ENCODE results near the gene TTC13. TPM values are rescaled to one million over a fixed set of nuclear protein-coding genes. Genes with fewer than 3 reads are reported as not detected.
A peak's percentile ranks its signal among the peaks of the same experiment; 100 is the strongest.

TTC13 gene
- total and polyA plus RNA-seq, 10 donors, result 16.2 to 86.6 (median 38.8) TPM

DNA sequence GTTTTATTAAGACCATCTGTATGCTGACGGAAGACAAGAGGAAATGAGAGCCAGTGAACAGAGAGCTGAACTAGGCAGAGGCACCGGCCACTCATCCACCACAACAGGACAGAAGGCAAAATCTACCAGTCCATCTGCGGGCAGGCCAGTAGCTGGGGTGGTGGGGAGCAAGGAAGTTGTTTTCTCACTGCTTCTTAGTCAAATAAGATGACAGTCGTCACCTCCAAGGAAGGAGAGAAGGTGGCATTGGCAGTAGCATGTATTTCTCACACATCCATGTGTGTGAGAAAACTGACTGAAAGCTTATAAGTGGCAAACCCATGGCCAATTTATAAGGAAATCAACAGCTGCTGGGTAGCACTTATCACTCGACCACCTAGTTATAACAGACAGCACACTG lies 8.2 kb downstream of the TTC13 start:
- intact Hi-C loops (cut with DNase I; ENCODE audit: low total_unique reads), result no loop called here
- 77 to 88% (median 79%) methylated on average over 5 of the region's 5 CpGs for WGBS, 5 donors
- peaks cover 0 to 7% (median 0%) of the 10 kb centered on the region in 6 donors for H3K36me3 ChIP-seq

DNA sequence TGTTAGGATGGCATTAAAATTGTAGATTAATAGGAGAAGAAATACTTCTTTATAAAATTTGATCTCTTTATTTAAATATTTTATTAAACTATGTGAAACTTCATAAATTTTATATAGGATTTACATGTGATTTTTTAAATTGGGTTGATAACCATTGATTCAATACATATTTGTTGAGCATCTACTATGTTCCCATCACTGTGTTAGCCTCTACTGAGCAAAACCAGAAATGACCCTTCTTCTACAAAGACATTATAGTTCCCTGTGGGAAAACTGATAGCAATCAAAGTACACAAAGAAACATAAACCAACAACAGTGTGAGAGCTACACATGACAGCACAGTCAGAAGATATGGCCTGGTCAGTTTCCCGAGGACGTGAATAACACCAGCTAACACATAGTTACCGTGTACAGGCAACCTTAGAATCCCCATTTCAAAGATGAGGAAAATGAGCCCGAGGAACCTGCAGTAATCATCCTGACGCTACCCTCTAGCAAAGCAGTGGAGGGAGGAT lies 12.2 kb downstream of the TTC13 start:
- H3K36me3 ChIP-seq, result peaks cover 0 to 8% (median 0%) of the 10 kb centered on the region in 6 donors
- no peaks in the 10 kb centered on the region for H3K9me3 ChIP-seq
- DNase-seq, result no peak
- intact Hi-C loops (cut with DNase I; ENCODE audit: low total_unique reads), result no loop called here
- no peak overlapping the region for H3K27ac ChIP-seq
- no peak overlapping the region for H3K4me3 ChIP-seq
- TF ChIP-seq POLR2AphosphoS5 (IDR thresholded peaks at IDR 0.05), result no peak
- no peak for TF ChIP-seq POLR2A (IDR thresholded peaks at IDR 0.05)
- TF ChIP-seq, protein P1, sequence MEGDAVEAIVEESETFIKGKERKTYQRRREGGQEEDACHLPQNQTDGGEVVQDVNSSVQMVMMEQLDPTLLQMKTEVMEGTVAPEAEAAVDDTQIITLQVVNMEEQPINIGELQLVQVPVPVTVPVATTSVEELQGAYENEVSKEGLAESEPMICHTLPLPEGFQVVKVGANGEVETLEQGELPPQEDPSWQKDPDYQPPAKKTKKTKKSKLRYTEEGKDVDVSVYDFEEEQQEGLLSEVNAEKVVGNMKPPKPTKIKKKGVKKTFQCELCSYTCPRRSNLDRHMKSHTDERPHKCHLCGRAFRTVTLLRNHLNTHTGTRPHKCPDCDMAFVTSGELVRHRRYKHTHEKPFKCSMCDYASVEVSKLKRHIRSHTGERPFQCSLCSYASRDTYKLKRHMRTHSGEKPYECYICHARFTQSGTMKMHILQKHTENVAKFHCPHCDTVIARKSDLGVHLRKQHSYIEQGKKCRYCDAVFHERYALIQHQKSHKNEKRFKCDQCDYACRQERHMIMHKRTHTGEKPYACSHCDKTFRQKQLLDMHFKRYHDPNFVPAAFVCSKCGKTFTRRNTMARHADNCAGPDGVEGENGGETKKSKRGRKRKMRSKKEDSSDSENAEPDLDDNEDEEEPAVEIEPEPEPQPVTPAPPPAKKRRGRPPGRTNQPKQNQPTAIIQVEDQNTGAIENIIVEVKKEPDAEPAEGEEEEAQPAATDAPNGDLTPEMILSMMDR (IDR thresholded peaks at IDR 0.05 in 8 of 11, conservative IDR thresholded peaks at IDR 0.05 in 3 of 11), result no peak
- H3K4me1 ChIP-seq, result peaks cover 0 to 31% (median 6%) of the 10 kb centered on the region in 6 donors
- 95 to 97% (median 96%) methylated on average over 5 of the region's 5 CpGs for WGBS, 5 donors
- H3K27me3 ChIP-seq (replicated peaks in 1 of 7), result no peaks in the 10 kb centered on the region

More for the DNA sequence above, 8.2 kb downstream of the TTC13 start:
- Histone ChIP-seq H3K27ac (peak overlapping the region in 1 of 8 donors; percentile 45), H3K9me3 (no peaks in the 10 kb centered on the region), H3K27me3 (replicated peaks in 1 of 7) (no peaks in the 10 kb centered on the region), H3K4me1 (peaks cover 15 to 67% (median 27%) of the 10 kb centered on the region in 6 donors), H3K4me3 (no peak overlapping the region)
- no peak for TF ChIP-seq POLR2A (IDR thresholded peaks at IDR 0.05)
- TF ChIP-seq POLR2AphosphoS5 (IDR thresholded peaks at IDR 0.05), result no peak
- TF ChIP-seq, protein P1 (IDR thresholded peaks at IDR 0.05 in 8 of 11, conservative IDR thresholded peaks at IDR 0.05 in 3 of 11), result no peak
- DNase-seq, result no peak

- Histone ChIP-seq H3K27ac (no peak overlapping the region), H3K4me1 (peaks cover 0 to 24% (median 3%) of the 10 kb centered on the region in 6 donors), H3K9me3 (no peaks in the 10 kb centered on the region), H3K4me3 (no peak overlapping the region), H3K36me3 (peaks cover 0 to 17% (median 1%) of the 10 kb centered on the region in 6 donors), H3K27me3 (replicated peaks in 1 of 7) (no peaks in the 10 kb centered on the region)
- 86 to 94% (median 91%) methylated on average over 5 of the region's 5 CpGs for WGBS, 5 donors
- DNase-seq, result no peak
- intact Hi-C loops (cut with DNase I; ENCODE audit: low total_unique reads), result no loop called here
- TF ChIP-seq POLR2A (IDR thresholded peaks at IDR 0.05) (no peak), POLR2AphosphoS5 (IDR thresholded peaks at IDR 0.05) (no peak)
- TF ChIP-seq, protein P1 (IDR thresholded peaks at IDR 0.05 in 8 of 11, conservative IDR thresholded peaks at IDR 0.05 in 3 of 11), result no peak
These were observed 13.1 kb downstream of the TTC13 start for GRCh38 chr1:230965535-230965934.

DNA sequence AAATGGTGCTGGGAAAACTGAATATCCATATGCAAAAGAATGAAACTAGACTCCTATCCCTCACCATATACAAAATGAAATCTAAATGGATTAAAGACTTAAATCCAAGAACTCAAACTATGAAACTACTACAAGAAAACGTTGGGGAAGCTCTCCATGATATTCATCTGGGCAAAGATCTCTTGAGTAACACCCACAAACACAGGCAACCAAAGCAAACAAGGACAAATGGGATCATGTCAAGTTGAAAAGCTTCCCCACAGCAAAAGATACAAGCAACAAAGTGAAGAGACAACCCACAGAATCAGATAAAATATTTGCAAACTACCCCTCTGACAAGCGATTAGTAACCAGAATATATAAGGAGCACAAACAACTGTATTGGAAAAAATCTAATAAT lies 13.8 kb downstream of the TTC13 start:
- DNase-seq, result no peak
- no peak for TF ChIP-seq POLR2A (IDR thresholded peaks at IDR 0.05)
- no peak for TF ChIP-seq POLR2AphosphoS5 (IDR thresholded peaks at IDR 0.05)
- TF ChIP-seq, protein P1 (IDR thresholded peaks at IDR 0.05 in 8 of 11, conservative IDR thresholded peaks at IDR 0.05 in 3 of 11), result no peak
- Histone ChIP-seq H3K27ac (no peak overlapping the region), H3K27me3 (replicated peaks in 1 of 7) (no peaks in the 10 kb centered on the region), H3K4me1 (peaks cover 0 to 17% (median 2%) of the 10 kb centered on the region in 6 donors), H3K4me3 (no peak overlapping the region), H3K36me3 (peaks cover 0 to 22% (median 2%) of the 10 kb centered on the region in 6 donors), H3K9me3 (no peaks in the 10 kb centered on the region)
- intact Hi-C loops (cut with DNase I; ENCODE audit: low total_unique reads), result no loop called here
- 44 to 62% (median 45%) methylated on average over 2 of the region's 2 CpGs for WGBS, 5 donors

Data from spleen (tissue), 11 donors.